GM12874 (cell line): ENCODE results near the gene PVALEF.

Source experiments
- CTCF ChIP-seq: IDR thresholded peaks from 2 replicates; pipeline ENCODE4 v1.5.1; 2011; ENCODE audit warnings: low read depth, mild to moderate bottlenecking, control low read depth, low read length, moderate library complexity; ENCODE audit not compliant: insufficient read depth

Gene PVALEF

DNA sequence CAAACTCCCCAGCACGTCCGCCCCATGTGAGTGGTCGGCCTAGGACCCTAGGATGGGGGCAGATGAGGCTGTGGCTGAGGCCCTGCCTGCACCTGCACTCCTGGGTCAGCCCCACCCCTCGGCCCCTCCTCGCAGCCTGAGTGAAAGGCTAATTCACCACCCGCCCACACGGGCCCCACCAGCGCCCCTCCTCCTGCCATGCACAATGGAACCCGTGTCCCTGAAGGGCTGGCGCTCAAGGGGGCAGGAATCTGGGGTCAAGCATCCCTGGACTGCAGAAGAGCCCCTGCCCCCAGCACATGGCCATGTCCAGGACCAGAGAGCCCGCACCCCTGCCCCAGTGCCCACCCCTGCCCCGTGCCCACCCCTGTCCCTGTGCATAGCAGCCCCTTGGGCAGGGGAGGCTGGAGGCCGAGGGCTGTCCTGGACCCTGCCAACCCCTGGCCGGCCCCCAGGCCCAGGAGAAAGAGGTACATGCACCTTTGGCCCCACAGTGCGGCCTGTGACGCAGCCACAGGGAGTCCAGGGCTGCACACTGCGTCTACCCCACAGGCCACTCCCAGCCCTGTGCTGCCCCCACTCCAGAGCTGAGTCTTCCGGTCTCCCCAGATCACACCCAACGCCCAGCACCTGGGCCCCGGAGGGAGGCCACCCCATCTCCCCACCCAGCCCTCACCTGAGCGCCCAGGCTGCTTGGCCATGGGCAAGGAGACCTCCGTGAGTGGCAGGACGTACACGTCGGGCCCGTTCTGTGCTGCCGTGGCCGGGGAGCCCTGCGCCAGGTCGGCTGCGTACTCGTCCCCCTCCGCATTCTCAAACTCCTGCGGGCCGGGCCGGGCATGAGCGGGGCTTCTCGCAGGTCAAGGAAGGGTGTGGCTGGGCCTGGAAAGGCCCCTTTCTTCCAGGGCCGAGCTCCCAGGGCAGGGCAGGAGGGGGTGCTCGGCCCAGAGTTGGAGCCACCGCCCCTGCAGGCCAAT lies 34.6 kb upstream of the PVALEF start:
- no peak for TF ChIP-seq CTCF

DNA sequence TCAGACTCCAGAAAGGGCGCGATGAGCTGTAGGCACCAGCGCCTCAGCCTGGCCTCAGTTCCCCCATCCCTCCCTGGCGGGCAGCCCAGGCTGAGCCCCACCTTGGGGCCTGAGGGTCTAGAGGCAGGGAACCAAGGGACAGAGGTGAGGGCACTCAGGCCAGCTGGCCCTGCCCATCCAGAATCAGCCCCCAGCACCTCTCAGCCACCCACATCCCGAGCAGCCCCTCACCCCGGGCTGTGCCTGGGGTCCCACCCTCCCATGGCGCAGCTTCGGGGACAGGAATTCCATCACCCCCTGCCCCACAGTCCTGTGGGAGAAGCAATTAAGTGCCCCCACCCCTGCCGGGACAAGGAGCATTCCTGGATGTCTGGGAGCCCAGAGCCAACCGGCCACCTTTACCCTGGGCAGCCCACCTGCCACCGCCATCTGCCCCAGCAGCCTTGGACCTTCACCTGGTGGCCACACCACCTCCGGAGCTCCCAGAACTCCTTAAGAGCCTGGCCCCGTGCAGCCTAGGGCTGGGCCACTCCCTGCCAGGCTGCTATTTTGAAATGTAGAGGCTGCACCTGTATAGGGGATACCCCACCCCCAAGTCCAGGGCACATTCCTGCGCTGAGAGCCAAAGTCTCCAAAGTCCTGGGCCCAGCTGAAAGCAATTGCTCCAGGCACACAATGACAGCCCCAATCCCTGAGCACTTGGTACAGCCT lies 33.7 kb upstream of the PVALEF start:
- TF ChIP-seq CTCF, result no peak

GRCh38 chr17:81132197-81132540 lies 33.1 kb upstream of the PVALEF start:
- TF ChIP-seq CTCF, result no peak

DNA sequence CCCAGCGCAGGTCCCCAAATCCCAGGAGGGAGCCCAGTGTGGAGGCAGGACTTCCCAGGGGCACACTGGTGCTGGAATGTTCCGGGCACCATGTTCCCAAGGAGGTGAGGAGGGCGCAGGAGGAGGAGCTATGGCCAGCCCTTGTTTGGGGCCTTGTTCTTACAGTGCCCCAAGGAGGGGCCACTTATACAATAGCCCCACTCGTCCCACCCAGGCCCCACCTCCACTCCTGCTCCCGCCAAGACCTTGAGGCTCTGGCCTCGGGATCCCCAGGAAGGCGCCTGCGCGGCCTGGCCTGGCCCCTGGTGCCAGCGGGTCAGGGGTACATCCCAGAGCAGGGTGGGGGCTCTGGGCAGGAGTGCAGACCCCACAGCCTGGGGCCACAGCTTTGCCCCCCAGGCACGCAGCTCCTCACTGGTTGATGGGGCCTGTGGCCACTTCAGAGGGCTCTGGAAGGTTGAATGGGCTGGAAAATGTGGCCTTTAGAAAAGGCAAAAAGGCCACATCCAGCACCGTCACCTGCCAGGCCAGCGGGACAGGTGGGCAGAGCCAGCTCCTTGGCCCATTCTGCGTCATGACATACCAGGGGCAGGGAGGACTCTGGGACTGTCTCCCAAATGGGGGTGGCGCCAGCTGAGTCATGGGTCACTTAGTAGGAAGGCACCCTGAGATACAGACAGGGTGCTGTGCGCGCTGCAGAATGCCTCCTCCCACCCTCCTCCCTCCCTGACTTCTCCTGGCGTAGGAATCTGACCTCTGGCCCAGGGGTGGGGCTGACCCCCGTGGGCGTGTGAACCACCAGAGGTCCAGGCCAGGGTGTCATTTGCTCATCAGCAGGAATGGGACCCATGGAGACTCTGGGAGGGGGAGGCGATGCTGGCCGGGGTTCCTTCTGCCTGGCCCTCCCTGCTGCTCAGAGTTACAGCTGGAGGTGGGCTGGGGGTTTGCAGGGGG lies 32.3 kb upstream of the PVALEF start:
- no peak for TF ChIP-seq CTCF

GRCh38 chr17:81134064-81134781 lies 31.1 kb upstream of the PVALEF start:
- no peak for TF ChIP-seq CTCF

DNA sequence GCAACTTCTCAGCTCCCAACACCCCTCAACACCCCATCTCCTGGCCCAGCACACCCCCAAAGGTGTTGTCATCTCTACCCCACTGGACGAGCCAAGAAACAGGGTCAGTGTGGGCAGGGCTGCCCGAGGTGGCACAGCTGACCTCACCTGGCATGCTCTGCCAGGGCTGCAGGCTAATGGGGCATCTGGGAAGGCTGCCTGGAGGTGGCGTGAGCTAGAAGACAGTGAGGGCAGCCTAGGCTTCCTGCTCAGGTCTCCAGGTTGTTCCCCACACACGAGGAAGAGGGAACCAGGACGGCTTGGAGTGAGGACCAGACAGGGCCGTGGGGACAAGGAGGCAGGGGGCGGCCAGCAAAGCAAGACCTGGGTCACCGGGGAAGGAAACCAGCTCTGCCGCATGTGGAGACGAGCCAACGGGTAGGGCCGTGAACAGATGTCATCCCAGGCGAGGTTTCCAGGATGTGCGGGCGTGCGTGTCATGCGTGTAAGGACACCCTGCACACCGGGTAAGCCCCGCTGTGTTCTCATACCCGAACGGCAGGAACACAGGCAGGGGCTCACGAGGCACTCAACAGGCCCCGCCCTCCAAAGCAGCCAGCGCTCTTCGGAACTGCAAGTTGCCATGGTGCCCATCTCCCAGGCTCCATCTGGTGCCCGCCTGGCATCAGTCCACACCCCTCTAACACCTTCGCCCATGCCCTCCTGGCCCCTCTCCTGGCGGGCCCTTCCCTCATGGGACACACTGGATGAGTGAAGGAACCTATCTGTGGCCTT lies 29.6 kb upstream of the PVALEF start:
- TF ChIP-seq CTCF, result no peak
